IMR-90 (cell line): Measurements from ENCODE around the gene ADGRA3. TPM values are rescaled to one million over a fixed set of nuclear protein-coding genes. Genes with fewer than 3 reads are reported as not detected.

ENCODE experiments used
- ATAC-seq: fragments of 200-7000 bp; cut with Tn5 transposase; 2 replicates; pipeline ENCODE4 v1.9.1; 2020; ENCODE audit warnings: low read depth, mild to moderate bottlenecking, moderate library complexity
- BruUV-seq: library from RNA; stranded (reverse); fragments of 400-500 nt; replicated peaks from 2 replicates; lab custom pipeline; 2021; lab: Mats Ljungman, UMichigan
- CTCF ChIA-PET: fragments of 300-600 bp; formaldehyde crosslinking; extraction: SDS; loops from one replicate; lab custom pipeline; 2021; ENCODE audit warnings: antibody characterized with exemption; lab: Yijun Ruan, JAX
- POLR2A ChIA-PET: fragments of 300-600 bp; sonication (Branson Sonifier 250); formaldehyde crosslinking; loops from one replicate; lab custom pipeline; 2022; ENCODE audit warnings: antibody characterized with exemption; ENCODE audit not compliant: unreplicated experiment; lab: Charles Lee
- DNase-seq: peaks from one replicate; pipeline ENCODE4 v3.0.0; 2013
- H2AFZ ChIP-seq: replicated peaks from 2 replicates; pipeline ENCODE3; 2013; ENCODE audit warnings: low read length, mild to moderate bottlenecking; ENCODE audit not compliant: poor library complexity
- H2AK5ac ChIP-seq: 2 replicates; pipeline ENCODE4 v1.6.1; 2013; ENCODE audit warnings: low read depth, low read length, inconsistent platforms
- H2AK9ac ChIP-seq: replicated peaks from 2 replicates; pipeline ENCODE3; 2013; ENCODE audit warnings: mild to moderate bottlenecking, low read depth, low read length, moderate library complexity; ENCODE audit not compliant: poor library complexity
- H2BK120ac ChIP-seq: 2 replicates; pipeline ENCODE4 v1.6.1; 2013; ENCODE audit warnings: low read depth, low read length, inconsistent platforms
- H2BK15ac ChIP-seq: 3 replicates; pipeline ENCODE4 v1.6.1; 2013; ENCODE audit warnings: low read depth, low read length, inconsistent platforms
- H2BK20ac ChIP-seq: 2 replicates; pipeline ENCODE4 v1.6.1; 2013; ENCODE audit warnings: low read depth, mild to moderate bottlenecking, inconsistent platforms, low read length, moderate library complexity
- H2BK5ac ChIP-seq: 2 replicates; pipeline ENCODE4 v1.6.1; 2013; ENCODE audit warnings: mild to moderate bottlenecking, low read depth, low read length, inconsistent platforms; ENCODE audit not compliant: poor library complexity, severe bottlenecking
- H3K14ac ChIP-seq: replicated peaks from 2 replicates; pipeline ENCODE4 v1.6.1; 2013; ENCODE audit warnings: low read depth, low read length, inconsistent platforms
- H3K18ac ChIP-seq: 2 replicates; pipeline ENCODE4 v1.6.1; 2013; ENCODE audit warnings: low read depth, low read length, control low read depth
- H3K23ac ChIP-seq: 2 replicates; pipeline ENCODE4 v1.6.1; 2013; ENCODE audit warnings: low read depth, low read length, inconsistent platforms
- H3K27ac ChIP-seq: 2 replicates; pipeline ENCODE4 v1.5.1; 2013; ENCODE audit warnings: mild to moderate bottlenecking, control low read depth, low read length; ENCODE audit not compliant: insufficient read depth
- H3K27me3 ChIP-seq: 2 replicates; pipeline ENCODE4 v1.6.1; 2013; ENCODE audit warnings: low read length; ENCODE audit not compliant: control insufficient read depth, insufficient read depth
- H3K36me3 ChIP-seq: 2 replicates; pipeline ENCODE4 v1.6.1; 2013; ENCODE audit warnings: low read length, mixed read lengths; ENCODE audit not compliant: control insufficient read depth, insufficient read depth
- H3K4ac ChIP-seq: 2 replicates; pipeline ENCODE4 v1.6.1; 2013; ENCODE audit warnings: low read depth, low read length, inconsistent platforms
- H3K4me1 ChIP-seq: 2 replicates; pipeline ENCODE4 v1.6.1; 2013; ENCODE audit warnings: low read length, mixed read lengths; ENCODE audit not compliant: control insufficient read depth, insufficient read depth
- H3K4me2 ChIP-seq: 2 replicates; pipeline ENCODE4 v1.6.1; 2013; ENCODE audit warnings: low read depth, mild to moderate bottlenecking, control low read depth, low read length, moderate library complexity
- H3K4me3 ChIP-seq: 2 replicates; pipeline ENCODE4 v1.5.1; 2013; ENCODE audit warnings: low read depth, mild to moderate bottlenecking, control low read depth, low read length, moderate library complexity; ENCODE audit not compliant: insufficient read depth
- H3K56ac ChIP-seq: 2 replicates; pipeline ENCODE4 v1.6.1; 2013; ENCODE audit warnings: low read length, inconsistent platforms; ENCODE audit not compliant: insufficient read depth; ENCODE audit errors: extremely low read depth
- H3K79me1 ChIP-seq, 2 experiments: 2 replicates each; pipeline ENCODE4 v1.6.1; 2013; ENCODE audit warnings: low read length in 2 of 2, inconsistent platforms in 1 of 2, low read depth in 1 of 2
- H3K9ac ChIP-seq: 2 replicates; pipeline ENCODE4 v1.6.1; 2013; ENCODE audit warnings: low read depth, low read length, control low read depth
- H3K9me1 ChIP-seq: 2 replicates; pipeline ENCODE4 v1.6.1; 2013; ENCODE audit warnings: low read length, inconsistent platforms; ENCODE audit not compliant: insufficient read depth
- H3K9me3 ChIP-seq: 2 replicates; pipeline ENCODE4 v1.6.1; 2013; ENCODE audit warnings: low read length; ENCODE audit not compliant: control insufficient read depth, insufficient read depth
- H4K20me1 ChIP-seq: 2 replicates; pipeline ENCODE4 v1.6.1; 2013; ENCODE audit warnings: low read length, inconsistent platforms; ENCODE audit not compliant: insufficient read depth
- H4K5ac ChIP-seq: 2 replicates; pipeline ENCODE4 v1.6.1; 2013; ENCODE audit warnings: mild to moderate bottlenecking, low read depth, low read length, control low read depth
- H4K8ac ChIP-seq, 2 experiments: 2 replicates each; pipeline ENCODE4 v1.6.1; 2013; ENCODE audit warnings: low read depth in 2 of 2, low read length in 2 of 2, control low read depth in 1 of 2, inconsistent platforms in 1 of 2
- H4K91ac ChIP-seq: 2 replicates; pipeline ENCODE4 v1.6.1; 2013; ENCODE audit warnings: low read depth, low read length, inconsistent platforms; ENCODE audit not compliant: insufficient read depth
- BHLHE40 ChIP-seq: fragments of 150-350 bp; IDR thresholded peaks from 2 replicates; pipeline ENCODE4 v1.6.1; 2016; ENCODE audit warnings: mild to moderate bottlenecking, low read depth, low read length
- CHD1 ChIP-seq: IDR thresholded peaks from 2 replicates; pipeline ENCODE4 v1.6.1; 2012; ENCODE audit warnings: low read depth, low read length, improper control_type of control experiment
- FOS ChIP-seq: fragments of 150-350 bp; IDR thresholded peaks from 2 replicates; pipeline ENCODE4 v1.6.1; 2016; ENCODE audit warnings: low read depth, low read length
- RFX5 ChIP-seq: IDR thresholded peaks from 2 replicates; pipeline ENCODE4 v1.8.0; 2012; ENCODE audit warnings: low read depth, mild to moderate bottlenecking, low read length, moderate library complexity
- WGBS, 2 experiments: methylation state at CpG; one replicate each; pipeline versions ENCODE4 v1.1.5 to v1.1.7; 2013; ENCODE audit warnings: missing lambda C conversion rate in 2 of 2; ENCODE audit not compliant: insufficient read length in 1 of 2; ENCODE audit errors: extremely low coverage in 2 of 2; 5-methylcytosine and 5-hydroxymethylcytosine counted together
- dilution Hi-C: fragments of 300-500 bp; cut with HindIII; formaldehyde crosslinking; loops from one replicate; pipeline ENCODE4 v1.14.3; 2018; ENCODE audit warnings: low sequenced_read_pairs; ENCODE audit not compliant: unreplicated experiment
- in situ Hi-C: fragments of 300-500 bp; cut with MboI; formaldehyde crosslinking; loops from 3 replicates; pipeline ENCODE4 v1.14.3; 2019; ENCODE audit warnings: low sequenced_read_pairs, inconsistent platforms, mixed read lengths
- intact Hi-C: fragments of 100-400 bp; cut with micrococcal nuclease; formaldehyde crosslinking; loops from 2 replicates; pipeline ENCODE4 v1.10.0; 2022
- polyA plus RNA-seq, 3 experiments: library from polyadenylated mRNA; depleted of rRNA; stranded (reverse); fragments of >200 nt; gene quantifications; 2 replicates each; pipeline ENCODE4 v1.2.3, GENCODE V29; 2012; ENCODE audit warnings: low replicate concordance in 1 of 3
- total RNA-seq: library from RNA; depleted of rRNA; stranded (reverse); fragments of >200 nt; gene quantifications from 2 replicates; pipeline ENCODE4 v1.2.3, GENCODE V29; 2012
- TF ChIP-seq, protein P1 (sequence below): conservative IDR thresholded peaks from 2 replicates; pipeline ENCODE4 v1.5.1; 2012; ENCODE audit warnings: mild to moderate bottlenecking, low read depth, low read length, improper control_type of control experiment

ADGRA3 gene
- total and polyA plus RNA-seq, 2 of the 4 experiments (the other 2 are of a cell fraction): 20.1 to 28.0 TPM

DNA sequence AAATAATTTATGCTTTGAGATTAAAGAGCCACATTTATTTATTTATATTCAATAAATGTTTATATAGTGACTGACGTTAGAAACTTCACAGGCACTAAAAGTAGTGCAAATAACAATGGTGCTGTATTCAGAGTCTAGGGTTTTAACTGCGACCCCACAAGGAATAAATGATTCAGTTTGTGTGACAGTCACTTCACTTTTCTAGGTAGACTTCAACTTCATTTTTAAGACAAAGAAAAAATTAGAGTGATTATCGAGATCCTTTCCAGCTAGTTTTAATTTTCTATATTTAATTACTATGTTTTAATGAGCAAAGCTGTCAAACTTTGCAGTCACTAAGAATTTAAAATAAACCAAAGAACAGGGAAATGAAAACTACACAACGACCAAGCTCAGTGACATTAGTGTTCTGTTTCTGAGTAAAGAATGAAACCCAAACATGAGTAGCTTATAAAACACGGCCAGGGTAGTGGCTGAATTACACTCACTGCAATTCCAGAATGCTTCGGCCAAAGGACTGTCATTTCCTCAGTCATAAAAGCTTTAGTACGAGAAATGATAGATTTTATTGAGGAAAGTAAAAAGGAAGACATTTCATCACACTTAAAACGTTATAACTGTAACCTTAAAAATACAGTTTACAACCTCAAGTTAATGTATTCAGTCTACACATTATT lies 38.6 kb downstream of the ADGRA3 start:
- no peak overlapping the region for H3K23ac ChIP-seq
- peaks cover 5% of the 10 kb centered on the region for H3K4me1 ChIP-seq
- peaks cover 8% of the 10 kb centered on the region for H4K20me1 ChIP-seq
- H3K79me1 ChIP-seq: peaks cover 18% of the 10 kb centered on the region in 2 experiments; a peak in 3 of 4 replicates
- ChIA-PET POLR2A (no interaction called here), CTCF (interaction anchor here (1.1 kb wide), 1 partner anchor 30 kb away, joined by 8 read pairs; no protein-coding TSS in a partner anchor)
- no peak overlapping the region for H3K56ac ChIP-seq
- no peak overlapping the region for H3K14ac ChIP-seq
- H4K5ac ChIP-seq: no peak overlapping the region
- H3K36me3 ChIP-seq: no peaks in the 10 kb centered on the region
- no peak overlapping the region for H2BK20ac ChIP-seq
- no peaks in the 10 kb centered on the region for H3K27me3 ChIP-seq
- H2BK120ac ChIP-seq: no peak overlapping the region
- no peak overlapping the region for H3K4me3 ChIP-seq
- H3K9me3 ChIP-seq: no peaks in the 10 kb centered on the region
- DNase-seq: no peak
- in situ Hi-C loops: no loop called here
- H2BK5ac ChIP-seq: no peak overlapping the region
- WGBS, 2 experiments: no CpG with 5 or more reads among the region's 8 CpGs
- intact Hi-C loops: no loop called here
- TF ChIP-seq CHD1 (no peak), FOS (no peak), BHLHE40 (no peak), RFX5 (no peak)
- TF ChIP-seq, protein P1, sequence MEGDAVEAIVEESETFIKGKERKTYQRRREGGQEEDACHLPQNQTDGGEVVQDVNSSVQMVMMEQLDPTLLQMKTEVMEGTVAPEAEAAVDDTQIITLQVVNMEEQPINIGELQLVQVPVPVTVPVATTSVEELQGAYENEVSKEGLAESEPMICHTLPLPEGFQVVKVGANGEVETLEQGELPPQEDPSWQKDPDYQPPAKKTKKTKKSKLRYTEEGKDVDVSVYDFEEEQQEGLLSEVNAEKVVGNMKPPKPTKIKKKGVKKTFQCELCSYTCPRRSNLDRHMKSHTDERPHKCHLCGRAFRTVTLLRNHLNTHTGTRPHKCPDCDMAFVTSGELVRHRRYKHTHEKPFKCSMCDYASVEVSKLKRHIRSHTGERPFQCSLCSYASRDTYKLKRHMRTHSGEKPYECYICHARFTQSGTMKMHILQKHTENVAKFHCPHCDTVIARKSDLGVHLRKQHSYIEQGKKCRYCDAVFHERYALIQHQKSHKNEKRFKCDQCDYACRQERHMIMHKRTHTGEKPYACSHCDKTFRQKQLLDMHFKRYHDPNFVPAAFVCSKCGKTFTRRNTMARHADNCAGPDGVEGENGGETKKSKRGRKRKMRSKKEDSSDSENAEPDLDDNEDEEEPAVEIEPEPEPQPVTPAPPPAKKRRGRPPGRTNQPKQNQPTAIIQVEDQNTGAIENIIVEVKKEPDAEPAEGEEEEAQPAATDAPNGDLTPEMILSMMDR: no peak
- dilution Hi-C loops: no loop called here
- no TSS peak for BruUV-seq
- H2AK9ac ChIP-seq: no peak overlapping the region
- ATAC-seq: no peak
- no peak overlapping the region for H3K27ac ChIP-seq
- no peak overlapping the region for H3K9ac ChIP-seq
- no peak overlapping the region for H3K4ac ChIP-seq
- H2BK15ac ChIP-seq: no peak overlapping the region
- H3K9me1 ChIP-seq: peaks cover 6% of the 10 kb centered on the region
- no peak overlapping the region for H3K18ac ChIP-seq
- H2AK5ac ChIP-seq: no peak overlapping the region
- no peak overlapping the region for H3K4me2 ChIP-seq
- no peak overlapping the region; a peak in 1 of 4 replicates for H4K8ac ChIP-seq
- no peak overlapping the region for H4K91ac ChIP-seq
- H2AFZ ChIP-seq: no peak overlapping the region
